ENCODE data around the gene SCAF4.
"Not testable (repeated sequence)": the region's sequence is repeated elsewhere in the genome, so short reads cannot be mapped to it uniquely, and the experiment has no call there.

SCAF4 gene

DNA sequence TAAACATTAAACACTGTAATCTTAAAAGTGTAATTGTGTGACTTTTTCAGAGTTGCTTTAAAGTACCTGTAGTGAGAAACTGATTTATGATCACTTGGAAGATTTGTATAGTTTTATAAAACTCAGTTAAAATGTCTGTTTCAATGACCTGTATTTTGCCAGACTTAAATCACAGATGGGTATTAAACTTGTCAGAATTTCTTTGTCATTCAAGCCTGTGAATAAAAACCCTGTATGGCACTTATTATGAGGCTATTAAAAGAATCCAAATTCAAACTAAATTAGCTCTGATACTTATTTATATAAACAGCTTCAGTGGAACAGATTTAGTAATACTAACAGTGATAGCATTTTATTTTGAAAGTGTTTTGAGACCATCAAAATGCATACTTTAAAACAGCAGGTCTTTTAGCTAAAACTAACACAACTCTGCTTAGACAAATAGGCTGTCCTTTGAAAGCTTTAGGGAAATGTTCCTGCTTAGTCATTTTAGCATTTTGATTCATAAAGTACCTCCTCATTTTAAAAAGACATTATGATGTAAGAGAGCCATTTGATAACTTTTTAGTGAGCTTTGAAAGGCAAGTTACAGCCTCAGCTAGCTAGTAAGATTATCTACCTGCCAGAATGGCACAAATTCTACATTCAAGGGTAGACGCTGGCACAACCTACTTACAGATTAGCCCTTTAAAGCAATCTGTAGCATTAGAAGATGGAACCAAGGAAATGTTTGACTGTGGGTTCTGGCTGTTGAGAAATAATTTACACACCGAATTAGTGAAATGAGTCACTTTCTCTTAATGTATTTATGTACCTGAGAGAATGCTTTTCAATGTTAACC, 63.0 kb downstream of the SCAF4 start:
- TF ChIP-seq CTCF (conservative IDR thresholded peaks at IDR 0.05) = no peak
- no peak overlapping the region for H3K27ac ChIP-seq

DNA sequence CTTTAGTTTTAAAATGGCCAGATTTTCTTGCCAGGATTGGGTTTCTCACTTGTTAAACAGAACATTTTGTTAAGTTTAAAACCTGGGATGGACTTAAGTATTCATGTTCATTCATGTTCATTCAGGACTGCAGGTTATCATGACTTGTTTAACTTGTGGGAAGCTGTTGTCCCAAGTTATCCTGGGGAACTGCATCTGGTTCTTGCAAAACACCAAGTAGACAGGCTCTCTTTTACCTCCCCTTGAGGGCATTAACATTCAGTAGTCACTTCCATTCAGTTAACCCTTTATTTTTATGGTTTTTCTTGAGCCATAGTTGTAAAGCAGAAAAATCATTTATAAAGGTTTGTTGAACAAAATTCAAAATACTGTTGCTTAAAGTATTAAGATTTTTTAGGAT, 64.3 kb downstream of the SCAF4 start:
- no peak overlapping the region for H3K27ac ChIP-seq
- TF ChIP-seq ZFX (IDR thresholded peaks at IDR 0.05) = no peak

GRCh38 chr21:31667132-31667531, 64.8 kb downstream of the SCAF4 start:
- TF ChIP-seq CTCF (conservative IDR thresholded peaks at IDR 0.05) (no peak), ZFX (IDR thresholded peaks at IDR 0.05) (no peak)
- no peak overlapping the region for H3K27ac ChIP-seq

- TF ChIP-seq ZFX (IDR thresholded peaks at IDR 0.05) (no peak), CTCF (conservative IDR thresholded peaks at IDR 0.05) (no peak)
- H3K27ac ChIP-seq = no peak overlapping the region
Observed at GRCh38 chr21:31666445-31667010, 65.4 kb downstream of the SCAF4 start.

DNA sequence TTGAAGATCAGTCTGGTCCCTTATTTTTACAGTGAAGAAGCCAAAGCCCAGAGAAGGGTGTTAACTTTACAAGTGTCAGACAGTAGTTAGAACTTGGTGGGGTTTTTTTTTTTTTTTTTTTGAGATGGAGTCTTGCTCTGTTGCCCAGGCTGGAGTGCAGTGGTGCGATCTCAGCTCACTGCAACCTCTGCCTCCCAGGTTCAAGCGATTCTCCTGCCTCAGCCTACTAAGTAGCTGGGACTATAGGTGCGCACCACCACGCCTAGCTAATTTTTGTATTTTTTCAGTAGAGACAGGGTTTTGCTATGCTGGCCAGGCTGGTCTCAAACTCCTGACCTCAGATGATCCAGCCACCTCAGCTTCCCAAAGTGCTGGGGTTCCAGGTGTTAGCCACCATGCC, 66.0 kb downstream of the SCAF4 start:
- not testable (repeated sequence) for H3K27ac ChIP-seq

- no peak for TF ChIP-seq CTCF (conservative IDR thresholded peaks at IDR 0.05)
- TF ChIP-seq ZFX (IDR thresholded peaks at IDR 0.05) = no peak
- H3K27ac ChIP-seq = no peak overlapping the region
Observed at GRCh38 chr21:31665397-31665796, 66.5 kb downstream of the SCAF4 start.

- no peak overlapping the region for H3K27ac ChIP-seq
Observed at GRCh38 chr21:31663584-31664249, 68.2 kb downstream of the SCAF4 start.

More at GRCh38 chr21:31663584-31664249, 68.2 kb downstream of the SCAF4 start:
- TF ChIP-seq CTCF (conservative IDR thresholded peaks at IDR 0.05) (no peak), ZFX (IDR thresholded peaks at IDR 0.05) (no peak)

Measured in C4-2B (cell line).